Muscle of arm (tissue), 14 donors: ENCODE data around the gene ALG3. TPM values are rescaled to one million over a fixed set of nuclear protein-coding genes. Genes with fewer than 3 reads are reported as not detected.
"Not testable (repeated sequence)": the region's sequence is repeated elsewhere in the genome, so short reads cannot be mapped to it uniquely, and the experiment has no call there.

Experiments
- DNase-seq: peaks from one replicate; pipeline ENCODE4 v3.0.0-alpha.2; 2013
- long read RNA-seq, 11 donors: transcript quantifications; one replicate each; lab custom pipeline, GENCODE V29; 2026
- polyA plus RNA-seq, 12 donors: library from polyadenylated mRNA; unstranded; fragments of 120-200 nt; gene quantifications; one replicate each; pipeline ENCODE4 v1.2.1, GENCODE V29; 2013; ENCODE audit not compliant: insufficient read length in 12 of 12

Gene ALG3
- 10 to 100 TPM in 11 of 12 donors, not detected in 1; 19.4 to 37.9 (median 22.4) TPM for polyA plus RNA-seq
- long read RNA-seq, donor 1, transcript ALG3-201 (9 exons, 1,528 nt): major isoform, 8 of 21 reads
- long read RNA-seq, donor 1, partial matches to known transcripts: 5 of 21 reads
- long read RNA-seq, donor 1, other reads (novel, unspliced or antisense): 0 of 21 reads
- long read RNA-seq, donor 2, partial matches to known transcripts: 0 of 6 reads
- long read RNA-seq, donor 2, other reads (novel, unspliced or antisense): 0 of 6 reads
- long read RNA-seq, donor 3, partial matches to known transcripts: 0 of 2 reads
- long read RNA-seq, donor 3, other reads (novel, unspliced or antisense): 0 of 2 reads
- long read RNA-seq, donor 4, partial matches to known transcripts: 0 of 3 reads
- long read RNA-seq, donor 4, other reads (novel, unspliced or antisense): 0 of 3 reads
- long read RNA-seq, donor 5, partial matches to known transcripts: 0 of 4 reads
- long read RNA-seq, donor 5, other reads (novel, unspliced or antisense): 0 of 4 reads
- long read RNA-seq, donor 6, partial matches to known transcripts: 0 of 6 reads
- long read RNA-seq, donor 6, other reads (novel, unspliced or antisense): 0 of 6 reads
- long read RNA-seq, donor 7, partial matches to known transcripts: 0 of 6 reads
- long read RNA-seq, donor 7, other reads (novel, unspliced or antisense): 0 of 6 reads
- long read RNA-seq, donor 8, partial matches to known transcripts: 104 of 131 reads
- long read RNA-seq, donor 8, other reads (novel, unspliced or antisense): 23 of 131 reads
- long read RNA-seq, donor 9, partial matches to known transcripts: 0 of 4 reads
- long read RNA-seq, donor 9, other reads (novel, unspliced or antisense): 0 of 4 reads
- long read RNA-seq, donor 10, partial matches to known transcripts: 0 of 2 reads
- long read RNA-seq, donor 10, other reads (novel, unspliced or antisense): 0 of 2 reads
- long read RNA-seq, donor 11, transcript ALG3-201 (9 exons, 1,528 nt): major isoform, 8 of 17 reads
- long read RNA-seq, donor 11, partial matches to known transcripts: 6 of 17 reads
- long read RNA-seq, donor 11, other reads (novel, unspliced or antisense): 0 of 17 reads

- DNase-seq: peak; percentile 91
These were observed at the start of gene ALG3 for GRCh38 chr3:184248454-184249411. TSS of gene ALG3 (minus strand) at chr3:184248962. CDS start at chr3:184248940, 22 bp downstream.

DNA sequence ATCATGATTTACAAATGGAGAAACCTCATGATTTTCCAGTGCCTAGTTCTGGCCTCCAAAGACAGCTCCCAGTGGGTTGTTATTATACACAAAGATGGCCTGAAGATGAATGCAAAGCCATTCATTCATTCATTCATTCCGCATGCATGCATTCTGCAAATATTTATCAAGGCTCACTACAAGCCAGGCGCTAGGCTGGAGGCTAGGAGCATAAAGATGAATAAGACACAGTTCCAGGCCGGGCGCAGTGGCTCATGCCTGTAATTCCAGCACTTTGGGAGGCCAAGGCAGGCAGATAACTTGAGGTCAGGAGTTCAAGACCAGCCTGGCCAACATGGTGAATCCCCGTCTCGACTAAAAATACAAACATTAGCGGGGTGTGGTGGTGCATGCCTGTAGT is 47.9 kb upstream of the ALG3 start:
- no peak for DNase-seq

- no peak for DNase-seq
These were observed 47.0 kb upstream of the ALG3 start for GRCh38 chr3:184295771-184296170.

DNA sequence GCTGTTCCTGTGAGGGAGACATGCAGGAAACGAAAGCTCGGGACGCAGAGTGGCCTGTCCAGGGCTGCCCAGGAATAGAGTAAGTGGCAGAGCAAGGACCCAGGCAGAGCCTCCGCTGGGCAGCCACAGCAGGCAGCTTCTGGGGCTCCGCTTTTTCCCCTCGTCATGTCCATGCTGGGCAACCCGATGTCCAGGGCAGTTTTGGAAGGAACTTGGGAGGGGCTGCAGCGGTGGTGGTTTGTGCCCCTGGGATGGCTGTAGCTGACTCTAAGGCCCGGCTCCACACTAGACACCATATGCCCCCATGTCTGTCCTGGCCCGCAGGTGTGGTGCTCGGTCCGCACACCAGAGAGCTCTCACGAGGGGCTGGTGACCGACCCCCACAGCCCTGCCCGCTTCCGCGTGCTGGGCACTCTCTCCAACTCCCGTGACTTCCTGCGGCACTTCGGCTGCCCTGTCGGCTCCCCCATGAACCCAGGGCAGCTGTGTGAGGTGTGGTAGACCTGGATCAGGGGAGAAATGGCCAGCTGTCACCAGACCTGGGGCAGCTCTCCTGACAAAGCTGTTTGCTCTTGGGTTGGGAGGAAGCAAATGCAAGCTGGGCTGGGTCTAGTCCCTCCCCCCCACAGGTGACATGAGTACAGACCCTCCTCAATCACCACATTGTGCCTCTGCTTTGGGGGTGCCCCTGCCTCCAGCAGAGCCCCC is 43.1 kb upstream of the ALG3 start:
- no peak for DNase-seq

GRCh38 chr3:184291044-184291737 is 42.4 kb upstream of the ALG3 start:
- no peak for DNase-seq

DNA sequence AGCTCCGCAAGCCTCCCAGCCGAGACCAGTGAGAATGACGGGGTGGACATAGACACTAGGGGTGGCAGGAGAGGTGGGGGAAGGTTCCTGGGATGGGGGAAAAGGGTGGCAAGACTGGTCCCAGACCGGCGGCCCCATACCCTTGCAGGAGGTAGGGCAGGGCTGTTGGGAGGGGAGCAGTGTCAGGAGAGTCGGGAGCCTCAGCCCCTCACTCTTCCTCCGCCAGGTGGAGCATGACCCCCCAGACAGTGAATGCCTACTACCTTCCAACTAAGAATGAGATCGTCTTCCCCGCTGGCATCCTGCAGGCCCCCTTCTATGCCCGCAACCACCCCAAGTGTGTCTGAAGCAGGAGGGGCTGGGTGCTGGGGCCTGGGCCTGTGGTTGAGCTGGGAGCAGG is 41.6 kb upstream of the ALG3 start:
- no peak for DNase-seq

- DNase-seq: no peak
These were observed 40.7 kb upstream of the ALG3 start for GRCh38 chr3:184289426-184289938.

DNA sequence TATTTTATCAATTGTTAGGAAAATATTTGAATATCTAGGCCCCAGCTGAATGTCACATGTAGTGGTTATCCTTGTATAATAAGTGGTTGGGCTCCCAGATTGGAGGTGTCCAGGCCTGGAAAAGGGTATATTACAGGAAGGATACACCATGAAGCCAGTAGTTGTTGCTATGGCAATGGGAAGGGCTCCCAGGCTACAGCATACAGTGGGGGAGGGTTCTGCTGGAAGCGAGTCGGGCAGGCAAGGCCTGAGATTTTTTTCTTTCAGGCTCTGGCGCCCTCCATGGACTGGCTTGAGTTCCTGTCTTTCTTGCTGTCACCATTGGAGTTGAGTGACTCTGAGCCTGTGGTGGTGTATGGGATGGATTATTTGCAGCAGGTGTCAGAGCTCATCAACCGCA is 35.9 kb upstream of the ALG3 start:
- peak; percentile 88 for DNase-seq

DNA sequence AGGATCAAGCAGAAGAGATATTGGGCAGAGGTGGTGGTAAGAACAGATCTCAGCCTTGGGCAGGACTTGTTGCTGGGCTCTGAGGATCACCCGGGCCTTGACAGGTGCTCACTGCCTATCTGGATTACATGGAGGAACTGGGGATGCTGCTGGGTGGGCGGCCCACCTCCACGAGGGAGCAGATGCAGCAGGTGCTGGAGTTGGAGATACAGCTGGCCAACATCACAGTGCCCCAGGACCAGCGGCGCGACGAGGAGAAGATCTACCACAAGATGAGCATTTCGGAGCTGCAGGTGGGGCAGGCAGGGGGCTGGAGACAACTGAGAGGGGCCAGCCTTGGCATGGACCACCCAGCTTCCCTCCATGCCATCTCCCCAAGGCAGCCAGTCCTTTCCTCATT is 34.9 kb upstream of the ALG3 start:
- no peak for DNase-seq

GRCh38 chr3:184282941-184283340 is 34.2 kb upstream of the ALG3 start:
- no peak for DNase-seq

DNA sequence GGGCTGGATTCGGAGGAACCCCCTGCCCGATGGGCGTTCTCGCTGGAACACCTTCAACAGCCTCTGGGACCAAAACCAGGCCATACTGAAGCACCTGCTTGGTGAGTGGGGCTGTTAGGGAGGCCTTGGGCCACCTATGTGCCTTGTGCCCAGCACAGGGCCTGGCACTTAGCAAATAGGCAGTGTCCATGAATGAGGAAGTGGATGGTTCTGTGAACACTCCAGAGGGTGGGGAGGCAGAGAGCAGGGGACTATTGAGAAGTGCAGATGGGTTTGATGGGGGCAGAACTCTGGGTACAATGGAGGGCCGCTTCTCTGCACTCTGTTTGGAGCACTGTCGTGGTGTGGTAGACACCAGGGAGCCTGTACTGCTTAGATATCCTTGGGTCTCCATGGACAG is 28.6 kb upstream of the ALG3 start:
- DNase-seq: no peak

DNA sequence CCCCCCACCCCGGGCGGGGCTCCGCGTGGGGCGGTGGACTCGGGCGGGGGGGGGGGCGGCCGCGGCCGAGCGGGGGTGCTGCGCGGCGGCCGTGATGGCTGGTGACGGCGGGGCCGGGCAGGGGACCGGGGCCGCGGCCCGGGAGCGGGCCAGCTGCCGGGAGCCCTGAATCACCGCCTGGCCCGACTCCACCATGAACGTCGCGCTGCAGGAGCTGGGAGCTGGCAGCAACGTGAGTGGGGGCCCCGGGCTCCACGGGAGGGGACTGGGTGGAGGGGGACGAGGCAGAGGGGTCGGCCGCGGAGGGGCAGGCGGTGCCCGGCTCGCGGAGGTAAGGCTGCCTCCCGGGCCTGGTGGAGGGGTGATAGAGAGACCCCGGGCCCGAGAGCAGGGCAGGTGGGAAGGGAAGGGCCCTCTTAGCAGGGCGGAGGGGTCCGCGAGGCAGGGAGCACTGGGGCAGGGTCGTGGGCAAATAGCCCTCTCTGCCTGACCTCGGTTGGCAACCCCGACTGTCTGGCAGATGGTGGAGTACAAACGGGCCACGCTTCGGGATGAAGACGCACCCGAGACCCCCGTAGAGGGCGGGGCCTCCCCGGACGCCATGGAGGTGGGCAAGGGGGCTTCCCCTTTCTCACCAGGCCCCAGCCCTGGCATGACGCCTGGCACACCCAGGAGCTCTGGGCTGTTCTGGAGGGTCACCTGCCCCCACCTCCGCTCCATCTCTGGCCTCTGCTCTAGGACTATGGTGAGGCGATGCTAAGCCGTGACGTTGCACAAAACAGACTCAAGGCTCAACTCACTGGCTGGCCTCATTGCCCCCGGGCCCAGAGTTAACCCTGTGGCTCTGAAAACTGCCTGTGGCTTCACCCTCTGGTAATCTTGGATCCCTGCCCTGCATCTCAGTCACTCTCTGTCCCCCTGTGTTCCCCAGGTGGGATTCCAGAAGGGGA is 27.5 kb upstream of the ALG3 start, which contains the start of gene ECE2:
Gene ECE2 (plus strand): TSS at position 62 of the 950 bp plus-strand sequence. CDS start 132 bp downstream, at position 194.
- DNase-seq: no peak

DNA sequence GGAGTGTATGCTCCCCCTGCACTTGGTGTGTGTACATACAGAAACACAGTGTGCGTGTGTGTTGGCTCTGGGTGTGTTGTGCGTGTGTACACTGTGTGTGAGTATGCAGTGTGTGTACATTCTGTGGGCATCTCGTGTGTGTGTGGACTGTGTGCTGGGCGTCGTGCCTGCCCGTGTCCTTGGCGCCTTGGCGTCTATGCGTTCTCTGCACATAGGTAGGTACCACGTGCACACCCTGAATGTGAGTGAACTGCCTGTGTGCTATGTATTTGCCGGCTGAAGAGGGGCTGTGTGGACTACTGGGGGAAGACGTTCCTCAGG is 26.6 kb upstream of the ALG3 start:
- no peak for DNase-seq

DNA sequence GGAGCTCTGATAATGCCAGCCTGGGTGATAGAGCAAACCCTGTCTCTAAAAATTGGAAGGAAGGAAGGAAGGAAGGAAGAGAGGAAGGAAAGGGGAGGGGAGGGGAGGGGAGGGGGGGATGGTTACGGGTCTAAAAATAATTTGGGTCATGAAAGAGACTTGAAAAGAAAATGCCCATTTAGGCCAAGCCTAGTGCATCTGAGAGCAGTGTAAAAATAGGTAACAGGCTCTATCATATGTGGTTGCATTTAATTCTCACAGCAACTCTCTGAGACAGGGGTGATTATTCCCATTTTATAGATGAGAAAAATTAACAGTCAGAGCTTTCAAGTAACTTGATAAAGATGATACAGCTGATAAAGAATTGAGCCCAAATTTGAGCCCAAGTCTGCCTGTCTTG is 23.5 kb upstream of the ALG3 start:
- no peak for DNase-seq

DNA sequence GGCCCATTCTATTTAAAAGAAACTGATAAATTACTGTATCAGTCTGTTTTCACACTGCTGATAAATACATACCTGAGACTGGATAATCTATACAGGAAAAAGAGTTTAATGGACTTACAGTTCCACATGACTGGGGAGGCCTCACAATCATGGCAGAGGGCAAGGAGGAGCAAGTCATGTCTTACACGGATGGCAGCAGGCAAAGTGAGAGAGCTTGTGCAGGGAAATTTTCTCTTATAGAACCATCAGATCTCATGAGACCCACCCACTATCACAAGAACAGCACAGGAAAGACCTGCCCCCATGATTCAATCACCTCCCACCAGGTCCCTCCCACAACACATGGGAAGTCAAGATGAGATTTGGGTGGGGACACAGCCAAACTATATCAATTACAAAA is 18.5 kb upstream of the ALG3 start:
- not testable (repeated sequence) for DNase-seq

DNA sequence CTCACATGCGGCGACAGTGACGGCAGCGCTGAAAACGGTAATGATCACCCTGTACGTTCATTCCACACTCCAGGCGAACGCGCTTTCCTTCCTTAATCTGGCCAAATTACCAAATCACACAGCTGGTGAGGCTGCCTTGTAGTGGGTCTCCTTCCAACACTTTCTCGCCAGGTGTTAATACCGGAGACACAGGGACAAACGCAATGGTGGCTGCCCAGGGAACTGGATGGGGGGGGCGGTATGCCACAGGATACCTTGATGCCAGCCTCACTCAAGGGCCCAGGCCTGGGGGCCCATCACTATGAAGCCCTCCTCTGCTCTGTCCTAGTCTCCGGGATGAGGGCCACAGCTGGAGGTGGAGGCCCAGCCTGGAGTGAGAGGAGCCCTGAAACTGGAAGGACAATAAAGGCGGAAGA is 14.0 kb upstream of the ALG3 start:
- DNase-seq: no peak

GRCh38 chr3:184261854-184262763 is 13.3 kb upstream of the ALG3 start:
- DNase-seq: no peak
